Cerebellar nuclear complex (tissue), 1 donor: ENCODE results near the gene PIP4K2A.

Experiments
- DNase-seq, 2 experiments: peaks; one replicate each; lab custom pipeline; 2025; lab: John Stamatoyannopoulos, UW

PIP4K2A gene

DNA sequence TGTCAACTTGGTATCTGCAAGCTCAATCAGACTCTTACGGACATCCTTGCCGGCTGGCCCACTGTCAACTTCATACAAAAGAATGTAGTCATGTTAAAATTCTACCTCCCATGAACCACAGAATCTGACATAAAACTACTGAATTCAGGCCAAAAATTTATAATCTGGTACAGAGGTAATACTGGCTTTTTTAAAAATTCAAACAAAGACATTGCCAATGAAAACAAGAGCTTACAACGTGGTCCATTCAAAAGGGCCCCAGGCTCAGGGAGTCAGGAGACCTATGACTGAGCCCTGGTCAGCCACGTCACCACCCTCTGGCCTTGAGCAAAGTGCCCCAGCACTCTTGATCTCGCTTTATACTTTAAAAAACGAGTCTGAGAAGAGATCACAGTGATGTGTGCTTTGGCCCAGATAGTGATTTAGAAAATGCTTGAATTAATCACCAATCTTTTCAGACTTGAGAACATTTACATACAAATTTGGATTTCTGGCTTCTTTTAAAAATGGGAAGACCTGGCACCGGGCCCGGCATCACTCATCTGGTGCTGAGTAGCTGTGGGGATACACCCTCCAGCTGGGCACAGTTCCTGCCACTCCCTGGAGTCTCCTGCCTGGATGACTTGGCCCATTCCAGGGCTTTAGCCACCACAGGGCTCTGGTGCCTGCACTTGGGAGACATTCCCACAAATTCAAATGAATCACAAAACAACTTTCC is 94.1 kb downstream of the PIP4K2A start:
- DNase-seq = no peak

DNA sequence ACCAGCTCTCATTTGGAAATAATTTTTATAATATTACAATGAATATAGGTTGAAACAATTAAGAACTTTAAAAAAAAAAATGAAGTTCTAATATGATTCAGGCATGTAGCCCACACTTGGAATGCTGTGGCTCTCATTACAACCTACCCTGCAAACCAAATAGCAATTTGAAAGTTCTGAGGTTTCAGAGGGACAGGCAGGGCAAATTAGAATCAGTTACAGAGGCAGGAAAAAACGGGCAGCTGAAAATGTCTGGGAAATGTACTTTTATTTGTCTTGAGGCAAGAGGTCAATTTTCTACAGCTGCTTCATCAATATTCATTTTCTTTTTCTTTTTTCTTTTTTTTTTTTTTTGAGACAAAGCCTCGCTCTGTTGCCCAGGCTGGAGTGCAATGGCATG is 95.3 kb downstream of the PIP4K2A start:
- DNase-seq = no peak

DNA sequence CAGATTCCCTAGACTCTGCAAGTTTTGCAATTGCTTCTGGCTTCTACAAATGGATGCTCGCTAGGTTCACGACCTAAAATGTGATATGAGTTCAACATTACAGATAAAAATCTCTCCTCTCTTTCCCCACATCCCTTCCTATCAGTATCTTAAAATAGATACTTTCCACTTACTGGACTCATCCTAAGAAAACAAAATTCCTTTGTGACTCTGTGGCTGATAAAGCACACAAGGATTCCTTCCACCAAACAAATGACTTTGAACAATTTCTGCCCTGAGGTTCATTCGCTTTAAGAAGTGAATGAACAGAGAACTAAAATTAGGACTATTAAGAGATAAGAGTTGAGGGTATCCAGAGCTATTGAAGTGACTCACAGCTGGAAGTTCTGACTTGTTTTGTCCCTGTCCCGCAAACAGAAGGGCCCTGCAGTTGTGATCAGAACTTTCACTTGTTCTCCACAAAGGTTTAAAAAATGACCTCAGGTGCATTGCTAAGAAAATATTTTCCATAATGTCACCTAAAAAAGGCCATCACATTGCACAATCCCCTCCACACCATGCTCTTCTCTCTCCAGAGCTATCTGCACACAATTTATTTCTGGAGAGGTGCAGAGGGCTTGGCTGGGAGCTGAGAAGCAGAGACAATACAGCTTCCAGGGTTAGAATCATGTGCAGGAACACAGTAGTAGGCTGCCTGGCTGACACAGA is 96.1 kb downstream of the PIP4K2A start:
- DNase-seq = no peak

DNA sequence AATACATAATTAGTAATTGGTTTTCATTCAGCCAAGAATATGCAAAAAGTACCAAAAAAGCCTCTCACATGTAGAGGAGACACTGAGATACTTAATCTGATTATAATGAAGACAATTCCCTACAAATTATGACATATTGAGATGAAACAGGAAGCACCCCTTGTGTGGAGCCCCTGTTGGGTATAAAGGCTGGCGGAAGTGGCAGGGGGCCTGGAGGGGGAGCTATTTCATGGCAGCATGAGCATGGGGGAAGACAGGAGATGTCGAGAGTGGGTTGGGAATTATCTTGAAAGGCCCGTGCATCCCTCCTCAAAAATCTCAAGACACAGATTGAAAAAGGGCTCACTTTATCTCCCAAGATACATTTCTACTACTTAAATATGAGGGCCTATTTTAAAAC is 96.9 kb downstream of the PIP4K2A start:
- DNase-seq = no peak

DNA sequence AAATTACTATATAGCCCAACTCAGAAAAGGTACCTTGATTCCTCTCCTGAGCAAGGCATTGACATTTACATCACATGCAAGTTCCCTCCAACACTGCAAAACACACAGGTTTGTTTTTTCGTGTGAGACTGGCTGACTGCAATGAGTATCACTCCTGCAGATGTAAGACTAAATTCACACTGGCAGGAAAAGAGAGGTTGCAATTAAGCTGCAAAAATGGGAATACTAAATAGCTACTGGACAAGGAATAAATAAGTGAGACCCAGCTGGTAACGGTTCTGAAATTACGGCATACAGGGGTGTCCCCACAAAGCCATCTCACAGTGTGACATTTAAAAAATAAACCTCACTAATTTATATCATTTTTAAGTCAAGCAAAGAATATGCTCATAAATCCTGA is 97.3 kb downstream of the PIP4K2A start:
- no peak for DNase-seq

DNA sequence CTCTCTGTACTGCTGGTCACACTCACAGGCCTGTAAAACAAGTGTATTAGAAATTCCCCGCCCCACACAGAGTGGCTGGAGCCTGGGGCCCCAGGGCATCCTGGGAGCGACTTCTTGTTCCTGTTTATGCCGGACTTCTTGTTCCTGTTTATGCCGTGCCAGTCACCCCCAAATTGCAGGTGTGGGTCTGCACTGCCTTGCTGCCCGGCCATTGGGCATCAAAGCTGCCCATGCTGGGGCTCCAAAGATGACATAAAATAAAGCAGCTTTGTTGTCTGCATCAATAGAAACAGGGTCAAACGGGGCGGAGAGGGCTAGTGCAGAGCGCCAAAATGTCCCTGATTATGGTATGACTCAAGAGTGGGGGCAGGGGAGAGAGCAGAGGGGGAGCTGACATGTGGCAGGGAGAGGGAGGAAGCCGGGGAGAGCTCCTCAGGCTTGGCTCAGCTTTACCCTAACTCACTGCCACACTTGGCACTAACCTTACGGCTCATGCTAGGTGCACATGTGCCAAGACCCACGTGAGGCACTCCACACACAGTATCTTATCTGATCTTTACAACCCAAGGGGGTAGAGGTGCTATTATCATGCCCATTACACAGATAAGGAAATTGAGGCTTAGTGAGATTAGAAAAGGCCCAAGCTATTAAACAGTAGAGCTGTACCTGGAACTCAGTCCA is 98.4 kb downstream of the PIP4K2A start:
- no peak for DNase-seq

DNA sequence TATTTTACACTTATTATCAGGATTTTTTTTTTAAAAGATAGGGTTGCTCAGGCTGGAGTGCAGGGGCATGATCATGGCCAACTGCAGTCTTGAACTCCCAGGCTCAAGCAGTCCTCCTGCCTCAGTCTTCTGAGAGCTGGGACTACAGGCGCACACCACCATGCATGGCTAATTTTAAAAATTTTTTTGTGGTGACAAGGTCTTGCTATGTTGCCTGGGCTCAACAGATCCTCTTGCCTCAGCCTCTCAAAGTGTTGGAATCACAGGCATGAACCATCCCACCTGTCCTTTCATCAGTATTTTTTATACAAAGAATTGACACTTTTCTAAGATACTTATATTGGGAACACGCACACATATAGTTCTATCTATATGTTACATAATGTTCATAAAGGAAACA is 99.3 kb downstream of the PIP4K2A start:
- DNase-seq = no peak

DNA sequence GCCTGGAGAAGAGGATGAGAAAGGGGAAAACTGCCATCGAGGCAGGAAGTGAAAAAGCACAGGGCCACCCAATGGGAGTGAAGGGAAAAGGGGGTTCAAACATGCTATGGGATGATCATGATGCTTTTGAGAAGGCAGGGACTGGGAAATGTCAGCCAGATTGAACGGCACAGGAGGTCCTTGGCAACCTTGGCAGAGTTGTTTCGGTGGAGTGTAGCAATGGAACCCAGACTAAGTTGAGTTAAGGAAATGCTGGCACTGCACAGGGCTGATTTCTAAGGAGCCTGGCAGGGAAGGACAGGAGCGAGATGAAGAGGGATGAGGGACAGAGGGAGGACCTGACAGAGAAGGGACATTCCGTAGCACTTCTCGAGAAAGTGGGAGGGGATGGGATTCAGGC is 101.4 kb downstream of the PIP4K2A start:
- no peak for DNase-seq

DNA sequence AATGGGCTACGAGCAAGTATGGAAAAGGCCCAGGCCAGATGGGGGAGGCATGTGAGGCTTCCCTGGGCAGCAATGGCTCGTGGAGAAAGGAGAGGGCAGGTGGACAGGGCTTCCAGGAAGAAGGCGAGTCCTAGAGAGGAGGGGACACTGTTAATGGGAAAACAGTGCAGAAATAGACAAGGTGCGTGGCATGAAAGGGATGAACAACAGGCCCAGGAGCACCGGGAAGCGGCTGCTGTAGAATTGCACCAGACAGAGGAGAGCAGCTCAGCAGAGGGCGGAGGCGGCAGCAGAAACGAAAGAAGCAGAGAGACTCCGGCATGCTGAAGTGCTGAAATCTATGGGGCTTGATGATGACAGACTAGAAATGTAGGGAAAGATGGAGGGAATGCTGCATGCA is 102.1 kb downstream of the PIP4K2A start:
- DNase-seq = no peak

DNA sequence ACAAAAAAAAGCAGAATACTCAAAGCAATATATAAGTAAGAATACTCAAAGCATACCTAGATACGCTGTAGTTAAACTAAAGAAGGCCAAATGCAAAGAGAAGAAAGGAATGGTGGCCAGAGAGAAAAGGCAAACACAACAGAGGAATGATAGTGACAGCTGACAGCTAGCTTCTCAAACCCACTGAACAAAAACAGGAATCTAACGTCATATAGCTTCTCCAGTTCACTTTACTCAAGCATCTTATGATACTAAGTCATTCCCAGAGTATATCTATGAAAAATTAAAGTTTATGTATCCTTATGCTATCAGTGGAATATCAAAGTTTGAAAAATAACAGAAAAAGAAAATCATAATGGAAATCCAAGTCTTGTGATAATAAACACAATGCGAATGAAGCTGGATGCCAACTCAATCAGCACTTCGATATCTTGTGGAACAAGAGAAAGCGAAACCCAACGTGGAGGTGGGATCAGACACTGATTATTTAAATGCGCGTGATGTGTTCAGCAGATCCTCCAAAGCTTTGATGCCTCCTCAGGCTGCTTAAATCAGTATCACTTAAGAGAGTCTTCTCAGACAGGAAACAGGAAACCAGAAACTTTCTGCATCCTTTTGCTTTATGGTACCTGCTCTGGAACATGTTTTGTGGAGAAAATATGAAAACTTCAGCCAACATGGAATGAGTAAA is 102.8 kb downstream of the PIP4K2A start:
- no peak for DNase-seq

DNA sequence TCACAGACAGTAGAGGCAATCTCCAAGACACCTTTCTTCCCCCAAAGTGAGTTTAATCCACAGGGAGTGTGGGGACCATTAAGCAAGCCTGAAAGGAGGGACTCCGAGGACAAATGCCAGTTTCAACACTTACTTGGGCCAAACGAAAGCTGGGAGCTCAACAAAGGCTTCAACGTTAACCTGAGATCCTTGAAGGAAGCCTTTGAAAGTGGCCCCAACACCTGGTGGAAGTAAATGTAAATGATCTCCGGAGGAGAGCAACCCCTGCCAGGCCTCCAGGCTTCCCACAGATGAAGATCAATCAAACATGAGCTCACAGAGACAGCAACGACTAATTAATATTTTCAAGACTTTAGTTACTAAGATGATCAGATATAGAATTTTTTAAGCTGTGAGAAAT is 103.8 kb downstream of the PIP4K2A start:
- no peak for DNase-seq

DNA sequence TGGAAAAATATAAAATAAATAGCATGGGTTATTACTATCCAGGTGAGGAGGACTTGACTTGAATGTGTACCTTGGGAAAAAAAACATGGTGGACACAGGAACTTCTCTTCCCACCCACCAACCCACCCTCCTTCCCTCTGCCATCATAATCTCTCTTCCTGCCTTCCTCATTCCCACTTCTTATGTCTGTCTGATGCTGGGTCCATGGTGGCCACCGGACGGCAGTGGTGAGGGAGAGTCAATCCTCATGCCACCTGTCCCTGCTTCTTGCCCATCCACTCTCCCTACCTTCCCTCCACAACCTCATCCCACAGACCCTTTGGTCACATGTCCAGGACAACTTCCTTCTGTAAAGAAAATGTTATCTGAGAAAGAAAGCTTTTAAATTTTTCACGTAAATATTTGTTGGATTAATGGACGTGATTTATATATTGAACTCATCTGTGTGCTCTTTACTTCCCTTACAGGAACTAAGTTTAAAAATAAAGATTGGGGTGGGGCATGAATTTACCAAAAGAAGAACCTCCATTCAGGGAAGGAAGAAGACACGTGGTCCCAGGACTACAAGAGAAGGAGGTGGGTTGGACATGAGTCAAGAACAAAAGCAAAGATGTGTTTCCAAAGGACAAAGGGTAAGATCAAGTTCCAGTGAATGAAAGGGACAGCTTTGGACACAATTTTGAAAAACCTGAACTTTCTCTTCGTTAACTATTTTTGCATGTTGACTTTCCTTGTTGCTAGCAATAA is 104.5 kb downstream of the PIP4K2A start:
- no peak for DNase-seq

DNA sequence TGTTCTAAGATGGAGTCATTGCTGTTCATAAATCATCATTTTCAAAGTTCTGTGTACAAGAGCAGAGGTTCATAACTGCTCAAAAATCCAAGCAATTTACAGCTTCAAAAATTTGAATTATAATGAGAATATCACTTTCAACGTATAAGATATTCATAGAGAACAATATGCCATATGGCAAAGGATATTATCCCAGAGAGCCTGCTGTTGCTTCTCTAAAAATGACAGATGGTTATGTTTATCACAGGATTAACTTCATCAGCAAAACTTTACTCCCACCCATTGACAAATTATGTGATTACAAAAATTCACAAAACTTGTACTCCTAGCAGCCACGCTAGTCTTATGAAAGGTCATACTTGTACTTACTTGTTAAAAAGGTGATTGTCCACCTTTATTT is 105.1 kb downstream of the PIP4K2A start:
- no peak for DNase-seq

DNA sequence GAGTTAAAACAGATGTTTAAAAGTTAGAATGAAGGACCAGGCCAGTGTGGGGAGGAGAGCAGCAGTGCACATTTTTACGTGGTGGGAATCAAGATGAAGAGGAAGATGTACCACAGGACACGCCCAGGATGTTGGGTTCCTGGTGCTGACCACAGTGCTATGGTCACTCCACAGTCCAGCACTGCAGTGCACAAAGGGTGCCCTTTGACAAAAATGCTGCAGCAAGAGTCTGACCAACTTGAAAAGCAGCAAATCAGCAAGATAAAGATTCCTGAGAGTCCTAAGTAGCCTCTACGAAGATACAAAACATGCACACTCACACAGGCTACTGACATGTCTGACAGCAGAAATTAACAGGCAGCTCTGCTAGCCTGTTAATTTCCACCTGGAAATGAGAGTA is 107.1 kb downstream of the PIP4K2A start:
- DNase-seq = no peak

DNA sequence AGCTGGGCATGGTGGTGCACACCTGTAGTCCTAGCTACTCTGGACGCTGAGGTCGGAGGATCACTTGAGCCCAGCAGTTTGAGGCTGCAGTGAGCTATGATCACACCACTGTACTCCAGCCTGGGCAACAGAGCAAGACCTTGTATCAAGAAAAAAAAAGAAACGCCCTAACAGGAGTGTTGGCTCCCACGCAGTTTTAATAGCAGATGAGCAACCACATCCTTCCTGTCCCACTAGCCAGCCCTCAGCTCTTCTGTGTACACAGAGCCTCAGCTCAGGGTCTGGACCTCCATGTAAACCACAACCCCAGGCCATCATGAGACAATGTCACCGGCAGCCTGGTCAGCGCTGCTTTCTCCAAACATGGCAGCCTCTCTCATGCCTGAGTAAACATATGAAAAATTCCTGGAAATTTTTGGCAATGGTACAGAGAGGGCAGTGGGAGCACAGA is 108.2 kb downstream of the PIP4K2A start:
- no peak for DNase-seq

DNA sequence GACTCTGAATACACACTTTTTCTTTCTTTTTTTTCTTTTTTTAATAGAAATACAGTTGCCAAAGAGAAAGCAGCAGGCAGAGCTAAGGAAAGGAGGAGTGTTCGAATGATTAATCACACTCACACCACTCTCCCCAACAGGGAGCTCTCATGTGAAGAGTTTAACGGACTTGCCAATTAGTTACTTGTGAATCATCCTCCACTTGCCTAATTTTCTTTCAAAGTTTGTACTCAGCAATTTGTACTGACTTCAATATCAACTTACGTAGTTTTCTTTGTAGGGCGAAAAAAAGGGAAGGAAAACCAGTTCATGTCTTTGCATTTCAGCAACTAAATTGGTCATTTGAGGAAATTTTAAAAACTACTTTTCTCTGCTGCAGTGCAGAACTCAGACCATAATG is 109.2 kb downstream of the PIP4K2A start:
- no peak for DNase-seq

DNA sequence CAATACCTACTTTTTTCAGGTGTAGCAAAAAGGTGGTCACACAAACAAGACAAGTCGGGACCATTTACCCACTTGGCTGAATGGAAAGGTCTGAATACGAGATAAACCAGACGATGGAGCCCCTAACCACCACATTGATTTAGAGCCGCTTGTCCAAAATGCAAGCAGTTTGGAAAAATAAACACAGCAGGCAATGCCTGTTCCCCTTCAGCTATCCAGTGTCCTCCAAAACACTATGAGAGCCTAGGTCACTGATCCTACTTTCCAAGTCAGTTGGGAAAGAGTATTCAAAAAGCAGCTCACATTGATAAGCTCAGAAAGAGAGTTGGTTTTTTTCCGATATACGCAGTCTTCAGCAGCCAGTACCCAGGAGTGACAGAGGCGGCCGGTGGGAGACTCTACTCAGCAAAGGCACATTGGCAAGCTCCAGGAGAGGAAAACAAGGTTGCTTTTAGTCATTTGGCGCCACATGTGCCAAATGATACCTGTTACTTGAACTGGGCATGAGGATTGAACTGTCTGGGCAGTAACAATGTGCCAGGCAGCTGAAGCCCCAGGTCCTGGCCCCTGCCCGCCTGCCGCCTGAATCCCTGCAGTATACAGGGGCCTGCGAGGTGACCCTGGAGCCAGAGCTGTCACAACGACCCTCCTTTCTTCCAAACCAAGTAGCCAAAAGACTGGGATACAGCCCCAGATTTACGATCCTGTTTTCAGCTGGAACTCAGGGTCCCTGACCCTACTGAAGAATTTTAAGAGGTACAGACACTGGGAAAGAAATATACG is 109.8 kb downstream of the PIP4K2A start:
- no peak for DNase-seq

DNA sequence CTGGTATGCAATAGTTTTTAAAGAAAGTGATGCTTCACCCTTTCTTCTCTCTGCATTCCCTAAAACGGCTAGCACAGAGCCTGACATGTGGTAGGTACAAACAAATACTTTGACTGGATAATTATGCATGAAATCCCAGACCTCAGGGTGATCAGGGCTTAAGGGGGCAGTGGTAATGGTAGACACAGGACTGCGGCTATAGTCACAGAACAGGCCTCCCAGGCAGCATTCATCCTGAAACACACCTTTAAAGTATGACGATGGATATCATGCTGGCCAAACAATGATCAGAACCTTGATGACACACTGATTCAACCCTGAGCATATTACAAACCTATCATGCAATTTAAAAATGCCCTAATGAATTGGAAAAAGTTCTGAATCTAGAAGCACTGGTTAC is 110.8 kb downstream of the PIP4K2A start:
- DNase-seq = no peak

DNA sequence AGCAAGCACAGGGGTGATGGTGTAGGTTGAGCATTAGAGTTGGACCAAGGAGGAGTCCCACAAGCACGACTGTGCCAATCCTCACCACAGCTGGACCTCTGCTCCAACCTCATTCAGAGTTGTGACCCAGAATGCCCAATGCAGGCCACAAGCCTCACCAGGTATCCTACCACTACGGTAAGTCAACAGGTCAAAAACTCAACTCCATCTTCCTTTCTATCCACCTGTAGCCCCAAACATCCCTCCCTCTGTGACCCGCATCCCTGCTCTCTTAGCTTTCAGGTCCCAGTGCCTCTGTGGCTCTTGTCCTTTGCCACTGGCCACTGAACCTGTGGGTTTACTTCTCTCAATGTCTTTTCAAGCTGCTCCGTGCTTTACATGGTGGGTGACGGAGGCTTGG is 112.8 kb downstream of the PIP4K2A start:
- no peak for DNase-seq

DNA sequence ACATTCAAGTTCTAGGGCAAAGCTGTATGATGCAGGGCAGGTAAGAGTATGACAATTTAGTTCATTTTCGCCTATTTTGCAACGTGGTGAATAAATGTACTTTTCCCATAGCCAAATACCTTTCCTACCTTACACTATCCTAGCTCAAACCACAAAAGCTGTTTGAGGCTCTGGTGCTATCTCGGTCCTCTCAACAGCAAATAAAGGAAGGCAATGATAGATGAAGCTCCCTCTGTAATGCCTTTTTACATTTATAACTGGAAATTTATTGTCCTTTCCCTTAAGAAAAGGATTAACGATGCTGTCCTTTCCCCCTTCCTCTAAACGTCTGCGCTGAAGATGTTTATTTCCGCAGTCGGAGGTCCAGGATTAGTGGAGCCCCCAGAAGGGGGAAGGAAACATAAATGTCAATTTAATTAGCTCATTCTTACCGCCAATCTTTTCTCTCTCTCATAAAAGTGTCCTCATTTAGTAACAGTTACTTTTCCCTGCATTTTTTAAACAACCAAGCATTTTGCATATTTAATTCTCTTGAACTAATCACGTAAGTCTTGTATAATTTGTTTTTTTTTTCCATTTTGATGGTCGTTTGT is 114.6 kb downstream of the PIP4K2A start:
- no peak for DNase-seq
